Activated naive CD4-positive, alpha-beta T cell treated with anti-CD3 and anti-CD28 coated beads, Interleukin-2, amount 50 U/mL, for 16 hours (primary cell): ENCODE results near the gene SYDE1.

Experiments
- DNase-seq: peaks from one replicate; pipeline ENCODE4 v3.0.0-alpha.2; 2020

The SYDE1 gene

GRCh38 chr19:15108845-15109767 lies 1.9 kb downstream of the SYDE1 start:
- no peak for DNase-seq

GRCh38 chr19:15109768-15110417 lies 2.7 kb downstream of the SYDE1 start:
- DNase-seq: no peak

GRCh38 chr19:15110418-15110815 lies 3.2 kb downstream of the SYDE1 start:
- DNase-seq: no peak

GRCh38 chr19:15111758-15112157 lies 4.6 kb downstream of the SYDE1 start:
- DNase-seq: no peak

GRCh38 chr19:15112385-15112784 lies 5.2 kb downstream of the SYDE1 start:
- no peak for DNase-seq

GRCh38 chr19:15113245-15114152 lies 6.3 kb downstream of the SYDE1 start:
- DNase-seq: no peak

- DNase-seq: no peak
Observed at GRCh38 chr19:15114153-15114540, 6.9 kb downstream of the SYDE1 start.

- DNase-seq: no peak
Observed at GRCh38 chr19:15115080-15115479, 7.9 kb downstream of the SYDE1 start.

GRCh38 chr19:15115762-15116615 lies 8.8 kb downstream of the SYDE1 start:
- DNase-seq: no peak

- no peak for DNase-seq
Observed at GRCh38 chr19:15116856-15117255, 9.7 kb downstream of the SYDE1 start.

- DNase-seq: no peak
Observed at GRCh38 chr19:15118248-15118647, 11.0 kb downstream of the SYDE1 start.

GRCh38 chr19:15118789-15119494 lies 11.7 kb downstream of the SYDE1 start:
- DNase-seq: no peak

GRCh38 chr19:15120135-15121026 lies 13.2 kb downstream of the SYDE1 start:
- DNase-seq: no peak

- DNase-seq: no peak
Observed at GRCh38 chr19:15122331-15123030, 15.3 kb downstream of the SYDE1 start.

- DNase-seq: no peak
Observed at GRCh38 chr19:15123031-15123890, 16.1 kb downstream of the SYDE1 start.

- DNase-seq: no peak
Observed at GRCh38 chr19:15123900-15124299, 16.7 kb downstream of the SYDE1 start.

- DNase-seq: no peak
Observed at GRCh38 chr19:15124572-15125231, 17.5 kb downstream of the SYDE1 start.
